DMS114 treated with DMSO at 0.1 percent for 48 hours (cell line): Measurements from ENCODE around the gene SSPN.

ENCODE experiments used
- DNase-seq: peaks from one replicate; lab custom pipeline; 2025; ENCODE audit not compliant: unreplicated experiment; lab: John Stamatoyannopoulos, UW

The SSPN gene

GRCh38 chr12:26281320-26281719 is 85.9 kb downstream of the SSPN start:
- no peak for DNase-seq

- DNase-seq, result no peak
These were observed 87.1 kb downstream of the SSPN start for GRCh38 chr12:26282339-26282940.

GRCh38 chr12:26283046-26283445 is 87.7 kb downstream of the SSPN start:
- no peak for DNase-seq

GRCh38 chr12:26283617-26284016 is 88.2 kb downstream of the SSPN start:
- DNase-seq, result no peak

GRCh38 chr12:26285401-26285800 is 90.0 kb downstream of the SSPN start:
- DNase-seq, result no peak

- no peak for DNase-seq
These were observed 90.8 kb downstream of the SSPN start for GRCh38 chr12:26286186-26286585.

GRCh38 chr12:26287671-26288381 is 92.5 kb downstream of the SSPN start:
- DNase-seq, result no peak

GRCh38 chr12:26290565-26290964 is 95.2 kb downstream of the SSPN start:
- no peak for DNase-seq

GRCh38 chr12:26292596-26292995 is 97.2 kb downstream of the SSPN start:
- no peak for DNase-seq

GRCh38 chr12:26293612-26294011 is 98.2 kb downstream of the SSPN start:
- no peak for DNase-seq

GRCh38 chr12:26295001-26295400 is 99.6 kb downstream of the SSPN start:
- DNase-seq, result no peak

- DNase-seq, result no peak
These were observed 102.2 kb downstream of the SSPN start for GRCh38 chr12:26297396-26298070.

- DNase-seq, result no peak
These were observed 103.6 kb downstream of the SSPN start for GRCh38 chr12:26298785-26299621.

- no peak for DNase-seq
These were observed 104.4 kb downstream of the SSPN start for GRCh38 chr12:26299751-26300150.
